ENCODE measurements around the gene B4GALT1.

DNA sequence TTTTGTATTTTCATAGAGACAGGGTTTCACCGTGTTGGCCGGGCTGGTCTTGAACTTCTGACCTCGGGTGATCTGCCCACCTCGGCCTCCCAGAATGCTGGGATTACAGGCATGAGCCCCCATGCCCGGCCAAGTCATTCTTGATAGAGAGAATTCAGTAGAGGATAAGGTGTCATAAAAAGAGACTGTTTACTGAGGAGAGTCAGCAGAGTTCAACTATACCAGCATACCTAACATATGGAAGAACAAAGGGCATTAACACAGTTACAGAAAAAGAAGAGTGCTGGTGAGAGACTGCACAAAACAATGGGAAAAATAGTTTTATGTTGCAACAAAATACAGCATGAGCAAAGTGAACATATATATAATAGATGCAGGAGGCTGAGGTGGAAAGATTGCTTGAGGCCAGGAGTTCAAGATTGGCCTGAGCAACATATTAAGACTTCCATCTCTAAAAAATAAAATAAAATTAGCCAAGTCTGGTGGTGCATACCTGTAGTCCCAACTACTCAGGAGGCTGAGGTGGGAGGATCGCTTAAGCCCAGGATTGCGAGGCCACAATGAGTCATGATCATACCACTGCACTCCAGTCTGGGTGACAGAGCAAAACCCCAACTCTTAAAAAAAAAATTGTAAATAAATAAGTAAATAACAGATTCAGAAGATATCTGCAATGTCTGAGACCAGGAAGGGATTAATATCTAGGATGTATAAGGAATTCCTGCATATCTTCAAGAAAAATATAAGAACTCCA lies 19.5 kb downstream of the B4GALT1 start:
- TF ChIP-seq POLR2A (IDR thresholded peaks at IDR 0.05; ENCODE audit: low read length) (no peak), GATA1 (IDR thresholded peaks at IDR 0.05; ENCODE audit: low read depth, low read length) (no peak)
